Activated T-cell treated with anti-CD3 and anti-CD28 coated beads, Interleukin-2, amount 50 U/mL, for 72 hours (primary cell): ENCODE data around the gene SNRNP25. TPM values are rescaled to one million over a fixed set of nuclear protein-coding genes. Genes with fewer than 3 reads are reported as not detected.
A peak's percentile ranks its signal among the peaks of the same experiment; 100 is the strongest.

ENCODE experiments used
- ATAC-seq, 2 donors: fragments of 150-1000 bp; cut with Tn5 transposase; replicated peaks in 1 of 2; 2 replicates each; pipeline ENCODE4 v1.10.0; 2021; ENCODE audit warnings: moderate library complexity in 2 of 2, mild to moderate bottlenecking in 1 of 2
- DNase-seq, 2 donors: peaks; one replicate each; pipeline ENCODE4 v3.0.0; 2021 to 2022; ENCODE audit warnings: mixed read lengths in 1 of 2
- H3K27ac Mint-ChIP-seq: one replicate; pipeline ENCODE4 v1.8.0; 2022; ENCODE audit warnings: mild to moderate bottlenecking, moderate library complexity, mixed read lengths
- H3K27me3 Mint-ChIP-seq: one replicate; pipeline ENCODE4 v1.8.0; 2022; ENCODE audit warnings: low read depth, mixed read lengths
- H3K36me3 Mint-ChIP-seq, 2 donors: one replicate each; pipeline ENCODE4 v1.8.0; 2022; ENCODE audit warnings: mixed read lengths in 2 of 2, mild to moderate bottlenecking in 1 of 2; ENCODE audit not compliant: insufficient read depth in 2 of 2
- H3K4me1 Mint-ChIP-seq: one replicate; pipeline ENCODE4 v1.8.0; 2022; ENCODE audit warnings: low read depth, mixed read lengths
- H3K4me3 Mint-ChIP-seq, 2 donors: one replicate each; pipeline ENCODE4 v1.8.0; 2022; ENCODE audit warnings: mild to moderate bottlenecking in 2 of 2, mixed read lengths in 2 of 2, moderate library complexity in 2 of 2
- H3K9me3 Mint-ChIP-seq, 2 donors: one replicate each; pipeline ENCODE4 v1.8.0; 2022; ENCODE audit warnings: mixed read lengths in 2 of 2
- total RNA-seq, 2 donors: library from RNA; stranded (reverse); gene quantifications; one replicate each; pipeline ENCODE4 v1.2.3, GENCODE V29; 2022

Gene SNRNP25
- total RNA-seq, 2 donors from 2014 or later = 28.9 to 44.1 TPM

DNA sequence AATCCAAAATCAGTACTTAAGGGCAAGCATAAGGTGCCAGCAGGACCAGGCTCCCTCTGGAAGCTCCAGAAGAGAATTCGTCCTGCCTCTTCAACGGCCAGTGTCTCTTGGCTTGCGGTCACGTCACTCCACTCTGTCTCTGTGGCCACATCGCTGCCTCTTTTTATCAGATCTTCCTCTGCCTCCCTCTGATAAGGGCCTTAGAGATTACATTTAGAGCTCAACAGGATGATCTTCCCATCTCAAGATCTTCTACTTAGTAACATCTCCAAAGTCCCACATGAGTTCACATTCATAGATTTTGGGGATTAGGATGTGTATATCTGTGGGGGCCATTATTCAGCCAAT lies 41.3 kb downstream of the SNRNP25 start:
- no peak for DNase-seq

DNA sequence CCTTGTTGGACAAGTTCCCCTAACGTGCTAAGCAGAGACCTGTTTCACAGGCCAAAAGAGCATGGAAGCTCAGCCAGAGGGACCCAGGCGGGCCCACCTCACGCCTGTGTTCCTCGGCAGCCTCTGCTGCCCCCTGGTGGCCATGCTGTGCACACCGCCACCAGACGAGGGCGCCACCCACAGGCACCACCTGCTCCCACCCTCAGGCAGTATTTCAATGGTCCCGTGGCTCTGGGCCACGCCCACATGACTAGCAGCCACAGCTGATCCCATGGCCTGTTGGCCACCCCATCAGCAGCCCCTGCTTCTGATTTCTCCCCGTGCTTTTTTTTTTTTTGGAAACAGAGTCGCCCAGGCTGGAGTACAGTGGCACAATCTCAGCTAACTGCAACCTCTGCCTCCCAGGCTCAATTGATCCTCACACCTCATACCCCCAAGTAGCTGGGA lies 43.3 kb downstream of the SNRNP25 start:
- Mint-ChIP-seq H3K36me3 (peaks cover 0 to 2% of the 10 kb centered on the region in 2 donors), H3K27ac (no peak overlapping the region), H3K4me1 (no peaks in the 10 kb centered on the region), H3K4me3 (no peak overlapping the region), H3K27me3 (no peaks in the 10 kb centered on the region), H3K9me3 (no peaks in the 10 kb centered on the region)
- DNase-seq (peak; percentile 91 to 94), ATAC-seq (peak; percentile 96 to 97)

More for the DNA sequence above, 41.3 kb downstream of the SNRNP25 start:
- Mint-ChIP-seq H3K4me1 (no peaks in the 10 kb centered on the region), H3K27ac (no peak overlapping the region), H3K4me3 (no peak overlapping the region), H3K27me3 (no peaks in the 10 kb centered on the region), H3K36me3 (peaks cover 0 to 2% of the 10 kb centered on the region in 2 donors), H3K9me3 (no peaks in the 10 kb centered on the region)
- no peak for ATAC-seq

DNA sequence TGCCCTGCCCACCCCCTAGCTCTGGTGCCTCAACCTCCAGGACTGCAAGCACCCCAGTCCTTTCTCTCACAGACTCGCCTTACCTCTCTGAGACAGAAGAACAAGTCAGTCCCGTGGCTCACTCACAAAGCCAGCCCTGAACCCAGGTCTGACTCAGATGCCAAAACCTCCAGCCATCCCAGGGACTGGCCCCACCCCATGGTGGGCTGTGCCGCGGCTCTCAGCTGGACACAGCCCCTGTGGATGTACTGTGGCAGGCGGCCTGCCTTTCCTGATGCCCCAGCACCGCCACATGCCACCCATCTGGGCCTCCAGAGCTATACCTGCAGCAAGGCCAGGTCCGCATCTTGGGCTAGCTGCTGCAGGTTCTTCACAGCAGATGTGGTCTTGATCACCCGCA lies 44.2 kb downstream of the SNRNP25 start:
- Mint-ChIP-seq H3K27ac (no peak overlapping the region), H3K4me1 (no peaks in the 10 kb centered on the region), H3K36me3 (peaks cover 0 to 4% of the 10 kb centered on the region in 2 donors), H3K27me3 (no peaks in the 10 kb centered on the region), H3K9me3 (no peaks in the 10 kb centered on the region), H3K4me3 (no peak overlapping the region)
- ATAC-seq = no peak
- DNase-seq = no peak

DNA sequence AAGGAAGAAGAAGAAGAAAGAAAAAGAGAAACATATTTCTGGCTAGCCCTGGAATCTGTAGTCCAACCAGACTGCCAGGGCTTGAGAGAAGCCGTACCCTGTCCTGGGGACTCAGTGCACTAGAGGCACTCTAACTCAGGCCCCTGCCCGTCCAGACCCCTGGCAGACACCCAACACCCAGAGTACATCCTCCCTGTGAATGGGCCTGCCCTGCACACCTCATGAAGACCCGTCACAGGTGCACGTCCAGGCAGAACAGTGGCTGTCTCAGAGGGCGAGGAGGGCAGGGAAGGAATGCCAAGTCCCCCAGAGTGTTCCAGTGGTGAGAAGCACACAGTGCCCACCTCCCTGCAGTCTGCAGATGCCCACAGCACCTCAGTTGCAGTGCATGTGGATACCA lies 47.4 kb downstream of the SNRNP25 start:
- Mint-ChIP-seq H3K27me3 (no peaks in the 10 kb centered on the region), H3K27ac (no peak overlapping the region), H3K4me3 (no peak overlapping the region), H3K4me1 (no peaks in the 10 kb centered on the region), H3K36me3 (peaks cover 0 to 4% of the 10 kb centered on the region in 2 donors), H3K9me3 (no peaks in the 10 kb centered on the region)
- ATAC-seq (no peak), DNase-seq (no peak)

DNA sequence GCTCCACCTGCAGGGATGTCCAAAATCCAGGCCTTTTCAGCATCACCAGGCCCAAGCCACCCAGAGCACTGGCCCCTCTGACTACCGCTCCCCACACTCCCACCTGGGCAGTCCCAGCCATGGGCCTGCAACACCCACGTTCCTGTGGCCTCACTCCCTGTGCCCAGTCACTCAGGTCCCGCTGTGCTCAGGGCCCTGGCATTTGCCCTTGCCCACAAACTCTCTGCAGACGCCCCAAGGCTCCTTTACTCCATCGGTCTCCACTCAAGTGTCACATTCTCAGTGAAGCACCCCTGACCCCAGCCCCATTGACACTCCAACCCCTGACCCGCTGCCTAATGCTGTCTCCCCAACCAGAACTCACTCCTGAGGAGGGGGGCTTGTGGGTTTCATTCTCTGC lies 48.0 kb downstream of the SNRNP25 start:
- peaks cover 0 to 4% of the 10 kb centered on the region in 2 donors for H3K36me3 Mint-ChIP-seq
- no peak overlapping the region for H3K4me3 Mint-ChIP-seq
- no peak overlapping the region for H3K27ac Mint-ChIP-seq
- no peaks in the 10 kb centered on the region for H3K27me3 Mint-ChIP-seq
- DNase-seq = no peak
- no peak for ATAC-seq
- H3K4me1 Mint-ChIP-seq = no peaks in the 10 kb centered on the region
- no peaks in the 10 kb centered on the region for H3K9me3 Mint-ChIP-seq

DNA sequence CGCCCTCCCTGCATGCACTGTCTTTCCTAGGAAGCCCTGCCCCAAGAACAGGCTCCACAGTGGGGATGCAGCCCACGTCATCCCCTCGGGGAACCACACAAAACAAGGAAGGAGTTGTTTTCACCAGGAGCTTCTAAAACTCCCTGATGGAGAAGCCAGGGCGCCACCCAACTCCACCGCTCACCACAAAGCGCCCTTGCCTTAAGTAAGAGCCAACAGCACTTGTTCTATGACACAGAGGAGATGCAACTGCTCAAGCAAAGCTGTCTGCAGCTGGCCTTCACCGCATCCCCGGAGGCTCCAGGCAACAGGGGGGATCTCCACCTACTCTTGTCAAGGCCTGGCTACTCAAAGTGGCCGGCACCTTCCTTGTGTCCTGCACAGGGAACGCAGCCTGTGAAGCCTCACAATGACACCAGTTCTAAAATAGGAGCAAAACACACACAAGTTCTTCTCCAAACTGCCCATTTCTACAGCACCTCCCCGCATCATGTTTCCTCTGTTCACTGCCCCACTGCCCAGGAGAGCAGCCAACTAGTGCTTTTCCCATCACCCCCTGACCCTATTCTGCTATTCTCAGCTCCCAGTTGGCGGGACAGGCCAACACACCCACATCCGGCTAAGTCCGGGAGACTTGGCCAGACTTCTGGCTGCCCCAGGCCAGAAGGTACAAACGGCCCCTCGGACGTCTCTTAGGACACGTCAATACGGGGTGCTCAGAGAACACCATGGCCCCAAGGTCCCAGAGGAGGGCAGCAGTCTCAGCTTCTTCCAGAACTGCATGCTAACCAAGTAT lies 48.6 kb downstream of the SNRNP25 start:
- no peak for DNase-seq
- no peak overlapping the region for H3K4me3 Mint-ChIP-seq
- H3K27ac Mint-ChIP-seq = no peak overlapping the region
- no peak for ATAC-seq
- no peaks in the 10 kb centered on the region for H3K4me1 Mint-ChIP-seq
- H3K36me3 Mint-ChIP-seq = peaks cover 0 to 4% of the 10 kb centered on the region in 2 donors
- H3K9me3 Mint-ChIP-seq = no peaks in the 10 kb centered on the region
- no peaks in the 10 kb centered on the region for H3K27me3 Mint-ChIP-seq

DNA sequence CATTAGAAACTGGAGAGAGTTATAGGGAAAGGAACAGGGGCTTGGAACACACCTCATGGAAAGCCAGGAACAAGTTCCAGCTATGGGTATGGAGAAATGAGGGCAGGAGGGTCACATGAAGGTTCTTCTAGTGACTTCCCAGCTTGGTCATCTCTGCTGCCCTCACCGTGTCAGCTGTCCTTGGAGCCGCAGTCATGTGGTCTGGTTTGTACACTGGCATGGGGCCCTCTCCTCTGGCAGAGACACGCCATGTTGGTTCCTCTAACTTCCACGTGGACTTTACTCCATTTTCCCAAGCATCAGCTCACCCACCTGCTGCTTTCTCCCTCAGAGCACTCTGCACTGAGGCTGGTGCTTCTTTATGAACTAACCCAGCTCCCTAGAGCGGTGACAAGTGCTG lies 50.7 kb downstream of the SNRNP25 start:
- ATAC-seq = no peak
- H3K9me3 Mint-ChIP-seq = no peaks in the 10 kb centered on the region
- no peak for DNase-seq
- H3K36me3 Mint-ChIP-seq = peaks cover 0 to 3% of the 10 kb centered on the region in 2 donors
- no peaks in the 10 kb centered on the region for H3K27me3 Mint-ChIP-seq
- no peak overlapping the region for H3K27ac Mint-ChIP-seq
- no peak overlapping the region for H3K4me3 Mint-ChIP-seq
- H3K4me1 Mint-ChIP-seq = no peaks in the 10 kb centered on the region

DNA sequence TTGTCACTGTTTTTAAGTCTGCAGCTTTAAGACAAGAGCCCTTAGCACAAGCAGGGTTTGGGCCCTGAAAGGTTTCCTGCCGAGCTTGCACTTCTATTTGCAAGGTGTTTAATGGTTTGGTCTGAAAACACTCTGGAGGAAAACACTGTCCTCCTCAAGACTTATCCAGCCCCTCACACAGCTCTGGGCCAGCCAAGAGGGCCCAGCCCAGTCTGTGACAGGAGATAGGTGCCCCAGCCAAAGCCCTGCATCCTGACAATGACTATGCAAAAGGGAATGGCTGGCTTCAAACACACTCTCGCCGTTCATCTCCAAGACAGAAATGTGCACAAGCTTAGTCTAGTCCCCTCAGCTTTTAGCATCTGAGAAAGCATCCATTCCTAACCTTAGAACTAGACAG lies 51.3 kb downstream of the SNRNP25 start:
- Mint-ChIP-seq H3K27me3 (no peaks in the 10 kb centered on the region), H3K36me3 (peaks cover 0 to 3% of the 10 kb centered on the region in 2 donors), H3K4me3 (no peak overlapping the region), H3K9me3 (no peaks in the 10 kb centered on the region), H3K27ac (no peak overlapping the region), H3K4me1 (no peaks in the 10 kb centered on the region)
- ATAC-seq (no peak), DNase-seq (no peak)

DNA sequence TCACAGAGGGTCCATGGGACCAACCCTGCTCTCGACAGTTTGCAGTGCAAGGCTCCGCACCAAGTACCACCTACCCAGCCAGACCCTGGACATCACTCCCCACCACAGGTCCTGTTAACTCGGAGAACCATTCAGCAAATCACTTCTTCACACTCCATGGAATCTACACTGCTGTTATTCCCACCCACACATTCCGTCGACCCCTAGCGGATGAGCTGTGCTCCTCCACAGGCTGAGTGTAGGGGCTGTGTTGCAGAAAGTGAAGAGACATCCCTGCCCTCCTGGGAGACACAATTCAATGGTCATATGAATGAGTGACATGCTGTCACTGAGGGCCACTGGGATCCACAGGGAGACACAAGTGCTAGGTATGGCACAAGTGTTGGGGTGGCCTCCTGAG lies 51.9 kb downstream of the SNRNP25 start:
- no peak for DNase-seq
- Mint-ChIP-seq H3K27me3 (no peaks in the 10 kb centered on the region), H3K36me3 (peaks cover 0 to 3% of the 10 kb centered on the region in 2 donors), H3K27ac (no peak overlapping the region), H3K4me3 (no peak overlapping the region), H3K9me3 (no peaks in the 10 kb centered on the region), H3K4me1 (no peaks in the 10 kb centered on the region)
- ATAC-seq = no peak

DNA sequence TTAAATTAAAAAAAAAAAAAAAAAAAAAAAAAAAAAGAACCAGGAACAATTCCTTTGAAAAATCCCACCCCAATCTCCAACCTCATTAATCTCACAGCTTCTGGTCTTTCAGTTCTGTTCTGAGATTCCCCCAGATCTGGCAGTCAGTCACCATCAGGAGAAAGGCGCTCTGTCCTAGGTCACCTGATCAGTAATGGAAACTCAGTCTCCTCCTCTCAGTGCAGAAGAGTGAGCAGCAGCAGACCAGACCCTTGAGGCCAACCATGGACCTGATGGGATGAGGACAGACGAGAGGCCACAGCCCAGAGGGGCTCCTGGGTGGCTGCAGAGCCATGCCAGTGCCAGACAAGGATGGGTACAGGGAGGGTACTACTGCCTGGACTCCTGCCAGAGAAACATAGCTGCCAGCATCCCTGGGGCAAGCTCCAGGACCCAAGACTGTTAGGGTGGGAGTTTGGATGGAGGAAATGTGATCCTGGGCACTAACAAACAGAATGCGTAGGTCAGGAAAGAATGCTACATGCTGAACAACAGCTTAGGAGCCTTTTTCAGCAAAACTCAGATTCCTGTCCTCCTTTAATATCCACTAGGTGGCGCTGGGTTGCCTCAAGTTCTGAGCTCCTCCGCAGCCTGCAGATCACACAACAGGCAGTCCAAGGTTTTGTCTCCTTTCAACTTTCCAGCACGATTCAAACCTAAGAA lies 53.1 kb downstream of the SNRNP25 start:
- H3K27ac Mint-ChIP-seq = no peak overlapping the region
- H3K4me3 Mint-ChIP-seq = no peak overlapping the region
- H3K36me3 Mint-ChIP-seq = peaks cover 0 to 3% of the 10 kb centered on the region in 2 donors
- DNase-seq (peak; percentile 58 to 64), ATAC-seq (peak; percentile 64 to 69)
- H3K9me3 Mint-ChIP-seq = no peaks in the 10 kb centered on the region
- no peaks in the 10 kb centered on the region for H3K4me1 Mint-ChIP-seq
- H3K27me3 Mint-ChIP-seq = no peaks in the 10 kb centered on the region

Other genes starting within 250 kb of the SNRNP25 start
- gene POLR3K, start 220 bp upstream of the SNRNP25 start, total RNA-seq = 10 to 100 TPM; 35.3 to 42.2 TPM
- gene RHBDF1, start 18.8 kb downstream of the SNRNP25 start, total RNA-seq = under 1 TPM; 0.31 to 0.53 TPM
- 10 to 100 TPM; 49.6 to 50.5 TPM for gene MPG, start 24.4 kb downstream of the SNRNP25 start, total RNA-seq
- 10 to 100 TPM; 34.2 to 44.7 TPM for gene NPRL3, start 84.8 kb downstream of the SNRNP25 start, total RNA-seq
- gene HBZ, start 98.8 kb downstream of the SNRNP25 start, total RNA-seq = not detected
- gene HBM, start 112.2 kb downstream of the SNRNP25 start, total RNA-seq = not detected
- not detected for gene HBA2, start 119.0 kb downstream of the SNRNP25 start, total RNA-seq
- 1 to 10 TPM in 1 of 2 donors, not detected in 1; 1.1 TPM for gene HBA1, start 122.9 kb downstream of the SNRNP25 start, total RNA-seq
- not detected for gene HBQ1, start 126.6 kb downstream of the SNRNP25 start, total RNA-seq
- 10 to 100 TPM; 56.4 to 69.7 TPM for gene LUC7L, start 175.6 kb downstream of the SNRNP25 start, total RNA-seq
- 10 to 100 TPM; 20.9 to 26.6 TPM for gene FAM234A, start 181.0 kb downstream of the SNRNP25 start, total RNA-seq
- under 1 TPM; 0.19 to 0.67 TPM for gene RGS11, start 222.1 kb downstream of the SNRNP25 start, total RNA-seq
- gene ARHGDIG, start 226.8 kb downstream of the SNRNP25 start, total RNA-seq = under 1 TPM; 0.48 to 0.97 TPM
- under 1 TPM in 1 of 2 donors, not detected in 1; 0.42 TPM for gene PDIA2, start 229.3 kb downstream of the SNRNP25 start, total RNA-seq